Esophagus squamous epithelium (tissue), 5 donors: ENCODE measurements around the gene LRRTM1. TPM values are rescaled to one million over a fixed set of nuclear protein-coding genes. Genes with fewer than 3 reads are reported as not detected.

Experiments
- DNase-seq: peaks from one replicate; lab custom pipeline; 2025; lab: John Stamatoyannopoulos, UW
- H3K27ac ChIP-seq, 4 donors: fragments of 200-600 bp; sonication (generic); one replicate each; pipeline ENCODE4 v1.5.1; 2016 to 2019; ENCODE audit warnings: mild to moderate bottlenecking in 1 of 4
- H3K27me3 ChIP-seq, 4 donors: fragments of 200-600 bp; sonication (generic); 1 replicate in 3 of 4; 2 replicates in 1 of 4; pipeline versions ENCODE4 v1.5.1 to v1.6.0; 2017 to 2021; ENCODE audit warnings: antibody characterized with exemption in 1 of 4
- H3K36me3 ChIP-seq, 3 donors: fragments of 200-600 bp; sonication (generic); one replicate each; pipeline ENCODE4 v1.5.1; 2016 to 2019
- H3K4me1 ChIP-seq, 3 donors: fragments of 200-600 bp; sonication (generic); one replicate each; pipeline ENCODE4 v1.5.1; 2017 to 2019
- H3K4me3 ChIP-seq, 4 donors: fragments of 200-600 bp; sonication (generic); 1 replicate in 3 of 4; 2 replicates in 1 of 4; pipeline ENCODE4 v1.5.1; 2016 to 2019; ENCODE audit warnings: mild to moderate bottlenecking in 2 of 4, moderate library complexity in 1 of 4
- H3K9me3 ChIP-seq, 3 donors: fragments of 200-600 bp; sonication (generic); one replicate each; pipeline ENCODE4 v1.5.1; 2016 to 2019
- POLR2A ChIP-seq, 4 donors: fragments of 450-650 bp; IDR thresholded peaks; one replicate each; pipeline ENCODE4 v1.6.1; 2017; ENCODE audit warnings: antibody characterized with exemption in 4 of 4, mild to moderate bottlenecking in 4 of 4, moderate library complexity in 3 of 4
- WGBS, 2 donors: methylation state at CpG; one replicate each; pipeline ENCODE4 v1.1.5; 2018; 5-methylcytosine and 5-hydroxymethylcytosine counted together
- intact Hi-C: fragments of 100-400 bp; cut with DNase I; formaldehyde crosslinking; loops from one replicate; pipeline ENCODE4 v1.15.0; 2022
- total RNA-seq, 4 donors: library from RNA; depleted of rRNA; stranded (reverse); fragments of >200 nt; gene quantifications; one replicate each; pipeline ENCODE4 v1.1.0, GENCODE V29; 2016
- TF ChIP-seq, protein P1 (sequence below), 6 experiments: fragments of 450-650 bp in 4 of 6; fragments of 200-600 bp in 2 of 6; sonication (generic) in 2 of 6; IDR thresholded peaks; one replicate each; pipeline ENCODE4 v1.5.1; 2016 to 2019; ENCODE audit warnings: antibody characterized with exemption in 6 of 6, mild to moderate bottlenecking in 4 of 6, moderate library complexity in 4 of 6
- donor health status: DM: yes; HTN: yes; CAD: no.

LRRTM1 gene
- total RNA-seq, 4 donors from 2014 or later, result 0.09 TPM; not detected in 3

DNA sequence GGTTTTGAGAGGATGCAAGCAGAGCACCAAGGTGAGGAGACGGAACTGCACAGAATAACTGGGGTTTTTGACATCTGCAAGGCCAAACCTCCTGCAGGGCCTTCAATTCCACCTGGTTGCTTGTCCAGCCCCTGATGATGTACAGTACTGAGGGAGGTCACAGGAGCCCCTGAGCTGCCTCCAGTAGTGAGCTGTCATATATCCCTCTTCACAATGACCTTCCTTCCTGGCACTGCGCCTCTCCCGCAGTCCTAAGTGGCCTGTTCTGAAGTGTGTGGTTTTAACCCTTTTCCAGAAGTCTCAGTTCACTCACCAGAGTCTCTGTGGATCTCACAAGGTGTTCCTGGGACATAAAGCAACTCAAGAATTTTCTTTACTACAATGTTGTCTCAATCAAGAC lies 45.3 kb downstream of the LRRTM1 start:
- H3K27me3 ChIP-seq, result no peaks in the 10 kb centered on the region
- H3K4me1 ChIP-seq, result no peaks in the 10 kb centered on the region
- 89% methylated on average over 2 to 3 of the region's 3 CpGs for WGBS, 2 donors
- no peaks in the 10 kb centered on the region for H3K9me3 ChIP-seq
- H3K4me3 ChIP-seq, result no peak overlapping the region
- no peak overlapping the region for H3K27ac ChIP-seq
- intact Hi-C loops, result no loop called here
- no peak for DNase-seq
- H3K36me3 ChIP-seq, result no peaks in the 10 kb centered on the region
- TF ChIP-seq, protein P1, sequence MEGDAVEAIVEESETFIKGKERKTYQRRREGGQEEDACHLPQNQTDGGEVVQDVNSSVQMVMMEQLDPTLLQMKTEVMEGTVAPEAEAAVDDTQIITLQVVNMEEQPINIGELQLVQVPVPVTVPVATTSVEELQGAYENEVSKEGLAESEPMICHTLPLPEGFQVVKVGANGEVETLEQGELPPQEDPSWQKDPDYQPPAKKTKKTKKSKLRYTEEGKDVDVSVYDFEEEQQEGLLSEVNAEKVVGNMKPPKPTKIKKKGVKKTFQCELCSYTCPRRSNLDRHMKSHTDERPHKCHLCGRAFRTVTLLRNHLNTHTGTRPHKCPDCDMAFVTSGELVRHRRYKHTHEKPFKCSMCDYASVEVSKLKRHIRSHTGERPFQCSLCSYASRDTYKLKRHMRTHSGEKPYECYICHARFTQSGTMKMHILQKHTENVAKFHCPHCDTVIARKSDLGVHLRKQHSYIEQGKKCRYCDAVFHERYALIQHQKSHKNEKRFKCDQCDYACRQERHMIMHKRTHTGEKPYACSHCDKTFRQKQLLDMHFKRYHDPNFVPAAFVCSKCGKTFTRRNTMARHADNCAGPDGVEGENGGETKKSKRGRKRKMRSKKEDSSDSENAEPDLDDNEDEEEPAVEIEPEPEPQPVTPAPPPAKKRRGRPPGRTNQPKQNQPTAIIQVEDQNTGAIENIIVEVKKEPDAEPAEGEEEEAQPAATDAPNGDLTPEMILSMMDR (IDR thresholded peaks at IDR 0.05), result no peak
- no peak for TF ChIP-seq POLR2A (IDR thresholded peaks at IDR 0.05)

DNA sequence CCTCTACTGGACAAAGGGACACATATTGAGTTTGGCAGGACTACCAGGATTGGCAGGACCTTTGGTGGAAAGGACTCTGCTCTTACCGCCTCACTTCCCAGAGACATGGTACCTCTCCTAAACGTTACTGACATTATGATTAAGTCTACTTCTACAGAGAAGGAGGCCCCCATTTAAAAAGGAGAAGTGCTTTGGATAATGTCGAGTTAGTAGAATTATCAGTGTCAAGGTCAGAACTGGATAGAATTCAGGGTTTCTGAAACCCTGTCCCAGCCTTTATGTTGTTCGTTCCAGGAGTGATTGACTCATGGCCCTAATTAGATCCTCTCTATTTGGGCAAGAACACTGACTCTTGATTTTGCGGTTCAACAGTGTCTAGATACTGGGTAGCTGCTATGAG lies 45.8 kb downstream of the LRRTM1 start:
- no peaks in the 10 kb centered on the region for H3K4me1 ChIP-seq
- TF ChIP-seq, protein P1 (IDR thresholded peaks at IDR 0.05), result no peak
- TF ChIP-seq POLR2A (IDR thresholded peaks at IDR 0.05), result no peak
- no peaks in the 10 kb centered on the region for H3K36me3 ChIP-seq
- 66 to 84% methylated on average over 5 of the region's 5 CpGs for WGBS, 2 donors
- H3K27ac ChIP-seq, result no peak overlapping the region
- intact Hi-C loops, result no loop called here
- H3K27me3 ChIP-seq, result no peaks in the 10 kb centered on the region
- no peaks in the 10 kb centered on the region for H3K9me3 ChIP-seq
- no peak overlapping the region for H3K4me3 ChIP-seq
- no peak for DNase-seq

DNA sequence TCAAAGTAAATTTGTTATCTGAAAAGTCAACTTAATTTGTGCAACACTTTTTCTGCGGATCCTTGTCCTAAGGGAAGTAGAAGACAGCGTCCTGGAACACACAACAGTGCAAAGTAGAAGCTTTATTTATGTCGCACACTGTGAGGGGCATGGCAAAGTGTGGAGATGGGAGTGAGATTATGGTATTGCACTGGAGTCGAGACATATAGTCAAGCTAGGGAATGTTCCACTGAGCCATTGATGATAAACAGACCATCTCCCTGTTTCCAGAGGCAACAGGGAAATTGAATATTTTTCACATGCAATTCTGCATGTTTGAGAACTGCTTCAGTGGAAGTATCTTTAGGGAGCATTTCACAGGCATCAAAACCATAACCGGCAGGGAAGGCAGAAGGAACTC lies 46.2 kb downstream of the LRRTM1 start:
- no peaks in the 10 kb centered on the region for H3K9me3 ChIP-seq
- WGBS, 2 donors, result 77 to 83% methylated on average over 5 of the region's 5 CpGs
- H3K36me3 ChIP-seq, result no peaks in the 10 kb centered on the region
- intact Hi-C loops, result no loop called here
- no peaks in the 10 kb centered on the region for H3K4me1 ChIP-seq
- H3K27me3 ChIP-seq, result no peaks in the 10 kb centered on the region
- H3K27ac ChIP-seq, result no peak overlapping the region
- no peak for DNase-seq
- H3K4me3 ChIP-seq, result no peak overlapping the region
- TF ChIP-seq POLR2A (IDR thresholded peaks at IDR 0.05), result no peak
- TF ChIP-seq, protein P1 (IDR thresholded peaks at IDR 0.05), result no peak

DNA sequence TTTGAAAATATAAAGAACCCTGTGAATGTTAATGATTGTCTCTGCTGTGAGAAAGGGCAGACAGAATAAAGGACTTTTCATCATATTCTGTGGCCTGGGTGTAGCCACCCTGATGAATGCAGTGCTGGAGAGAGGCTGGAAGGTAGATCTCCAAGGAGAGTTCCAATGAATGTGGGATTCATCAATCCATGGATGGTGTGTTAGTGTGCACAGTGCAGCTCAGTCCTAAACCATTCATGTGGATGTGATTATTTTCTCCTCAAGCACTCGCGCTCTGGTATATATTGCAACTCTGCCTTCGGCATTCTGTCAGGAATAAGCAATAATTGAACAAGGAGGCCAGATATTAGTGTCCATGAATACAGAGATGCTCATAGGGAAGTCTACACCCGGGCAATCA lies 47.1 kb downstream of the LRRTM1 start:
- no peaks in the 10 kb centered on the region for H3K36me3 ChIP-seq
- no peaks in the 10 kb centered on the region for H3K9me3 ChIP-seq
- intact Hi-C loops, result no loop called here
- TF ChIP-seq POLR2A (IDR thresholded peaks at IDR 0.05), result no peak
- TF ChIP-seq, protein P1 (IDR thresholded peaks at IDR 0.05), result no peak
- no peak overlapping the region for H3K4me3 ChIP-seq
- H3K4me1 ChIP-seq, result no peaks in the 10 kb centered on the region
- H3K27ac ChIP-seq, result no peak overlapping the region
- H3K27me3 ChIP-seq, result no peaks in the 10 kb centered on the region
- DNase-seq, result no peak
- WGBS, 2 donors, result 89% methylated on average over 4 of the region's 4 CpGs

DNA sequence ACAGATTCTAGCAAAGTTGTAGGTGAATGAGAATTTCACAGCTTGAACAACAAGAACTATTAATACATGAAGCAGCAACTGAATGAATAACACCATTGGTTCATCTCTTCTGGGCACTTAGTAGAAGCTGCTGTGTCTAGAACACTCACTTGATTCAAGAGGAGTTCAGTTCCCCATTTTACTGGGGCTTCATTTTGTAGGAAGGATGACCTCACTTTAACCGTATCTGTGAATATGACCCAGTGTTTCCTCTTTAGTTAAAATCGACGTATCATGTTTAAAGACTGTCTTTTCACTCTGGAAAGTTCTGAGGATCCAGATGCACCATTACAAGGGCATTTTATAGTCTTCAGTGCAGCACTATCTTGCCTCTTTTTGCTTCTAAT lies 47.8 kb downstream of the LRRTM1 start:
- DNase-seq, result no peak
- Histone ChIP-seq H3K4me3 (no peak overlapping the region), H3K4me1 (no peaks in the 10 kb centered on the region), H3K27ac (no peak overlapping the region), H3K9me3 (no peaks in the 10 kb centered on the region), H3K36me3 (no peaks in the 10 kb centered on the region), H3K27me3 (no peaks in the 10 kb centered on the region)
- WGBS, 2 donors, result 58% methylated on average over 3 of the region's 3 CpGs
- TF ChIP-seq, protein P1 (IDR thresholded peaks at IDR 0.05), result no peak
- TF ChIP-seq POLR2A (IDR thresholded peaks at IDR 0.05), result no peak
- intact Hi-C loops, result no loop called here
